Upper lobe of right lung (tissue), 1 donor: ENCODE data around the gene PACRG. TPM values are rescaled to one million over a fixed set of nuclear protein-coding genes. Genes with fewer than 3 reads are reported as not detected.

ENCODE experiments used
- ATAC-seq: fragments of 200-7000 bp; cut with Tn5 transposase; one replicate; pipeline ENCODE4 v1.9.1; 2020; ENCODE audit warnings: mild to moderate bottlenecking, moderate library complexity
- DNase-seq: peaks from one replicate; pipeline ENCODE4 v3.0.0-alpha.2; 2020
- H3K27ac ChIP-seq: fragments of 200-600 bp; one replicate; pipeline ENCODE4 v1.8.0; 2022
- H3K27me3 ChIP-seq: fragments of 200-600 bp; one replicate; pipeline ENCODE4 v1.8.0; 2022; ENCODE audit warnings: mild to moderate bottlenecking
- H3K36me3 ChIP-seq: fragments of 200-600 bp; one replicate; pipeline ENCODE4 v1.8.0; 2022
- H3K4me1 ChIP-seq: fragments of 200-600 bp; one replicate; pipeline ENCODE4 v1.8.0; 2022
- H3K4me3 ChIP-seq: fragments of 200-600 bp; one replicate; pipeline ENCODE4 v1.8.0; 2022; ENCODE audit warnings: mild to moderate bottlenecking
- H3K9me3 ChIP-seq: fragments of 200-600 bp; one replicate; pipeline ENCODE4 v1.8.0; 2022
- intact Hi-C: fragments of 100-400 bp; cut with DNase I; formaldehyde crosslinking; loops from one replicate; pipeline ENCODE4 v1.11.0; 2022
- total RNA-seq: library from RNA; stranded (reverse); fragmentation: NEBNext Ultra II Directional; extraction: Animal tissue kit (Norgen Biotek cat#: 25700); gene quantifications from one replicate; pipeline ENCODE4 v1.2.1, GENCODE V29; 2021
- TF ChIP-seq, protein P1 (sequence below): fragments of 200-600 bp; IDR thresholded peaks from one replicate; pipeline ENCODE4 v1.8.0; 2022; ENCODE audit warnings: antibody characterized with exemption
- donor health status: DM: no; HTN: yes; CAD: no; lungs with severe emphysema.

Gene PACRG
- total RNA-seq, 1 donor from 2014 or later = 1.5 TPM

DNA sequence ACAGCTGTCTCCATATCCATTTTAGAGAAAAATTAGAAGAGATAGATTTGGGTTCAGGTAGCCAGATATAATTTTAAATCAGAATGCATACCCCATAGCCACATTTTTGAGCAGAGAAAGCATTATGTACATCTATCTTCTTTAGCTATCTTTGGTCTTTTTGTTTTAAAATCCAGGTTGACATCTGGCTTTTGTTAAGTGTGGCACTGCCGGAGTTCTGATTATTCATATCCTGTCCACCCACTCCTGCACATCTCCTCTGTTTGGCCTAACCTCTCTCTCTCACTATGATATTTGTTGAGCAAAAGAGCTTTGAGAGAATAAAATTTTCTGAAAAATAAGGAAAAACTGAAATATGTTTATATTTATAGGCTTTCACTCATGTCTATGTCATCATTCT lies 189.7 kb downstream of the PACRG start:
- TF ChIP-seq, protein P1, sequence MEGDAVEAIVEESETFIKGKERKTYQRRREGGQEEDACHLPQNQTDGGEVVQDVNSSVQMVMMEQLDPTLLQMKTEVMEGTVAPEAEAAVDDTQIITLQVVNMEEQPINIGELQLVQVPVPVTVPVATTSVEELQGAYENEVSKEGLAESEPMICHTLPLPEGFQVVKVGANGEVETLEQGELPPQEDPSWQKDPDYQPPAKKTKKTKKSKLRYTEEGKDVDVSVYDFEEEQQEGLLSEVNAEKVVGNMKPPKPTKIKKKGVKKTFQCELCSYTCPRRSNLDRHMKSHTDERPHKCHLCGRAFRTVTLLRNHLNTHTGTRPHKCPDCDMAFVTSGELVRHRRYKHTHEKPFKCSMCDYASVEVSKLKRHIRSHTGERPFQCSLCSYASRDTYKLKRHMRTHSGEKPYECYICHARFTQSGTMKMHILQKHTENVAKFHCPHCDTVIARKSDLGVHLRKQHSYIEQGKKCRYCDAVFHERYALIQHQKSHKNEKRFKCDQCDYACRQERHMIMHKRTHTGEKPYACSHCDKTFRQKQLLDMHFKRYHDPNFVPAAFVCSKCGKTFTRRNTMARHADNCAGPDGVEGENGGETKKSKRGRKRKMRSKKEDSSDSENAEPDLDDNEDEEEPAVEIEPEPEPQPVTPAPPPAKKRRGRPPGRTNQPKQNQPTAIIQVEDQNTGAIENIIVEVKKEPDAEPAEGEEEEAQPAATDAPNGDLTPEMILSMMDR = no peak
- H3K9me3 ChIP-seq = no peaks in the 10 kb centered on the region
- ATAC-seq (no peak), DNase-seq (no peak)
- H3K4me3 ChIP-seq = no peak overlapping the region
- H3K4me1 ChIP-seq = no peaks in the 10 kb centered on the region
- no peaks in the 10 kb centered on the region for H3K27me3 ChIP-seq
- intact Hi-C loops = no loop called here
- H3K36me3 ChIP-seq = no peaks in the 10 kb centered on the region
- H3K27ac ChIP-seq = no peak overlapping the region

DNA sequence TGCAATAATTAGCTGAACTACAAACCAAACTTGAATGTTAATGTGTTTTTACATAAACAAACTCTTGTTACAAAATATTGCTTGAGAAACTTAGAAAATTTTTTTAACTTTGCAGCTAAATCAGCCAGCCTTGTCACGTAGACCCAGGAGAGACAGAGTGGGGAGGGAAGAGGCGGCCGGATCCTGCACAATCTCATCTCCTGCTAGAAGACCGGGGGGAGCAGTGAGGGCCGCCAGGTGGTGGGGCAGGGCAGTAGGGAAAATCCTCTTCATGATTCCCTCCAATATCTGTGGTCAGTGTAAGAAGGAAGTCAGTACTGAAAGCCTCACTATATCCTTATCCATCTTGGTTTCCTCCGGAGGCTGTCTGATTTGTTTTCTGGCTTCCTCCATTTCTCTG lies 193.3 kb downstream of the PACRG start:
- no peak overlapping the region for H3K4me3 ChIP-seq
- DNase-seq (no peak), ATAC-seq (no peak)
- peaks cover 9% of the 10 kb centered on the region for H3K9me3 ChIP-seq
- no peaks in the 10 kb centered on the region for H3K36me3 ChIP-seq
- no peaks in the 10 kb centered on the region for H3K27me3 ChIP-seq
- H3K27ac ChIP-seq = no peak overlapping the region
- TF ChIP-seq, protein P1 = no peak
- no peaks in the 10 kb centered on the region for H3K4me1 ChIP-seq
- intact Hi-C loops = no loop called here

DNA sequence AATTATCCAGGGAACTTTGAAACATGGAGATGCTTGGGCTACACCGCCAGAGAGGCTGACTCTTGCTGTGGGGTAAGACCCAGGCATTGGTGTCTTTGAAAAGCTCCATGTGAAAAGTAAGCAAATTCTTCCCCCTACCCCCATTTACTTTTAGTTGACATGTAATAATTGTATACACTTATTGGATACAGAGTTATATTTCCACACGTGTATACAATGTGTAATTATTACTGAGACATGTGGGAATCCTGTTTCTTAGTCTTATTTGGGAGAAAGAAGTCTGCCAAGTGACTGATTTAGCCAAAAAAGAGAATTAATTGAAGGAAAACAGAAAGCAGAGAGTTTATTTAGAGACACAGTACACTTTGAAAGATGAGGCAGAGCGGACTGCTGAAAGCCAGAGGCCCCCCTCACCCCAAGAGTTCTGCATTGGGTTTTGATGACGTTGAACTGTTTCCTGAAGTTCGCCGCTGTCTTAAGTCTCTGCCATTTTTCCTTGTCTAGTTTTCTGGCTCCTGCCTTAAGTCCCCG lies 193.8 kb downstream of the PACRG start:
- no peak overlapping the region for H3K4me3 ChIP-seq
- DNase-seq (no peak), ATAC-seq (no peak)
- TF ChIP-seq, protein P1 = no peak
- H3K4me1 ChIP-seq = no peaks in the 10 kb centered on the region
- H3K27ac ChIP-seq = no peak overlapping the region
- no peaks in the 10 kb centered on the region for H3K36me3 ChIP-seq
- H3K27me3 ChIP-seq = no peaks in the 10 kb centered on the region
- H3K9me3 ChIP-seq = peaks cover 9% of the 10 kb centered on the region
- intact Hi-C loops = no loop called here

DNA sequence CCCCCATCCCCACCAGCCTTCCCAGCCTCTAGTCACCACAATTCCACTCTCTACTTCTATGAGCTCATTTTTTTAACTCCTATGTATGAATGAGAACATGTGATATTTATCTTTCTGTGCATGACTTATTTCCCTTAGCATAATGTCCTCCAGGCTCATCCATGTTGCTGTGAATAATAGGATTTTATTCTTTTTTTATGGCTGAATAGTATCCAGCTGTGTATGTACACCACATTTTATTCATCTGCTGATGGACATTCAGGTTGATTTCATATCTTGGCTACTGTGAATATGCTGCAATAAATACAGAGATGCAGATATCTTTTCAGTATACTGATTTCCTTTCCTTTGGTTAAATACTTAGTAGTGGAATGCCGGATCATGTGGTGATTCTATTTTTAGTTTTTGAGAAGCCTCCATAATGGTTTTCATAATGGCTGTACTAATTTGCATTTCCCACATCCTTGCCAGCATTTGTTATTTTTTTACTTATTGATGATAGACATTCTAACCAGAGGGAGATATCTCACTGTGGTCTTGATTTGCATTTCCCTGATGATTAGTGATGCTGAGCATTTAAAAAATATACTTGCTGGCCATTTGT lies 194.9 kb downstream of the PACRG start:
- TF ChIP-seq, protein P1 = no peak
- peaks cover 13% of the 10 kb centered on the region for H3K9me3 ChIP-seq
- H3K27ac ChIP-seq = no peak overlapping the region
- H3K4me1 ChIP-seq = no peaks in the 10 kb centered on the region
- H3K4me3 ChIP-seq = no peak overlapping the region
- ATAC-seq = no peak
- H3K27me3 ChIP-seq = no peaks in the 10 kb centered on the region
- H3K36me3 ChIP-seq = no peaks in the 10 kb centered on the region
- no peak for DNase-seq
- intact Hi-C loops = no loop called here

DNA sequence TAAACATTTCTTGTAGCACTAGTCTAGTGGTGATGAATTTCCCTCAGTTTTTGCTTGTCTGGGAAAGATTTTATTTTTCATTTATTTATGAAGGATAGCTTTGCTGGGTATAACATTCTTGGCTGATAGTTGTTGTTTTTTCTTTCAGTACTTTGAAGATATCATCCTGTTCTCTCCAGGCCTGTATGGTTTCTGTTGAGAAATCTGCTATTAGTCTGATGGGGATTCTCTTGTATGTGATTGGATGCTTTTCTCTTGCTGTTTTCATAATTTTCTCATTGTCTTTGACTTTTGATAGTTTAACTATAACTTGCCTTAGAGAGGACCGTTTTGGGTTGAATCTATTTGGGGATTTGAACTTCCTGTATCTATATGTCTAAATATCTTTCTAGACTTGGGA lies 207.1 kb downstream of the PACRG start:
- no peak for ATAC-seq
- H3K4me3 ChIP-seq = no peak overlapping the region
- TF ChIP-seq, protein P1 = no peak
- H3K27me3 ChIP-seq = no peaks in the 10 kb centered on the region
- H3K4me1 ChIP-seq = no peaks in the 10 kb centered on the region
- no peak overlapping the region for H3K27ac ChIP-seq
- no peaks in the 10 kb centered on the region for H3K36me3 ChIP-seq
- H3K9me3 ChIP-seq = peaks cover 6% of the 10 kb centered on the region
- intact Hi-C loops = no loop called here
- DNase-seq = no peak

DNA sequence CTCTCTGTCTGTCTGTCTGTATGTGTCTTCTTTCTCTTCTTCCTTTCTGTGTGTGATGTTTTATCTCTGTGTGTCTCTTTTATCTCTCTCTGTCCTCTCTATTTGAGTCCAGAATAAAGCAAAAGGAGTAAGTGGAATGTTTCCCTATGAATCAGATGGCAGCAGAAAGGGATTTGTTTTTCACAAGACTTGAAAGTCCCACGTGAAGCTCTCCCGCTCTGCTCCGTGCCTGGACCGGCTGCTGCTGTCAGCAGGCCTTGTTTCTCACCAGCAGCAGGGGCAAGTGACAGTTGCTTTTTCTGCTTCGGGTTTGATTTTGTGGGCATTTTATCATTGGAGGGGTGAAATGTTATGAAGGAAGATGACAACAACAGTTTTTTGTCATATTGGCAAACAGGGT lies 212.7 kb downstream of the PACRG start:
- H3K4me3 ChIP-seq = no peak overlapping the region
- no peaks in the 10 kb centered on the region for H3K4me1 ChIP-seq
- H3K36me3 ChIP-seq = no peaks in the 10 kb centered on the region
- no peak overlapping the region for H3K27ac ChIP-seq
- H3K27me3 ChIP-seq = no peaks in the 10 kb centered on the region
- TF ChIP-seq, protein P1 = no peak
- H3K9me3 ChIP-seq = no peaks in the 10 kb centered on the region
- ATAC-seq = no peak
- intact Hi-C loops = no loop called here
- no peak for DNase-seq
